Panc1 (cell line): Measurements from ENCODE around the gene DGKG. TPM values are rescaled to one million over a fixed set of nuclear protein-coding genes. Genes with fewer than 3 reads are reported as not detected.

Source experiments
- ATAC-seq: fragments of 200-7000 bp; cut with Tn5 transposase; 2 replicates; pipeline ENCODE4 v1.9.1; 2020; ENCODE audit warnings: mild to moderate bottlenecking, moderate library complexity
- BruUV-seq: library from RNA; stranded (reverse); fragments of 400-500 nt; replicated peaks from 2 replicates; lab custom pipeline; 2021; lab: Mats Ljungman, UMichigan
- CTCF ChIA-PET: fragments of 300-600 bp; sonication (Branson Sonifier 250); formaldehyde crosslinking; loops from one replicate; lab custom pipeline; 2022; ENCODE audit warnings: antibody characterized with exemption; lab: Charles Lee
- POLR2A ChIA-PET: fragments of 300-600 bp; sonication (Branson Sonifier 250); formaldehyde crosslinking; loops from one replicate; lab custom pipeline; 2022; ENCODE audit warnings: antibody characterized with exemption; lab: Charles Lee
- DNase-seq: peaks from one replicate; pipeline ENCODE4 v3.0.0-alpha.2; 2010; ENCODE audit warnings: low read depth, low spot score
- H3K27ac ChIP-seq: 2 replicates; pipeline ENCODE4 v1.5.1; 2011; ENCODE audit warnings: mild to moderate bottlenecking, low read length, inconsistent platforms
- H3K27me3 ChIP-seq: fragments of 200-500 bp; sonication (Bioruptor generic); 2 replicates; pipeline ENCODE4 v1.6.0; 2014; ENCODE audit warnings: low read length, inconsistent platforms; ENCODE audit not compliant: control insufficient read depth, insufficient read depth
- H3K36me3 ChIP-seq: fragments of 200-500 bp; sonication (Bioruptor generic); 2 replicates; pipeline ENCODE4 v1.5.1; 2014; ENCODE audit warnings: inconsistent platforms, mild to moderate bottlenecking, low read length, moderate library complexity; ENCODE audit not compliant: control insufficient read depth, insufficient read depth
- H3K4me1 ChIP-seq: 2 replicates; pipeline ENCODE4 v1.5.1; 2011; ENCODE audit warnings: inconsistent platforms, mild to moderate bottlenecking, low read length, moderate library complexity; ENCODE audit not compliant: control insufficient read depth, insufficient read depth
- H3K4me3 ChIP-seq, 2 experiments: 2 replicates each; pipeline ENCODE4 v1.5.1; 2011 to 2012; ENCODE audit warnings: low read depth in 2 of 2, low read length in 2 of 2, mild to moderate bottlenecking in 2 of 2, inconsistent platforms in 1 of 2, moderate library complexity in 1 of 2
- H3K9me3 ChIP-seq: fragments of 200-500 bp; sonication (Bioruptor generic); 2 replicates; pipeline ENCODE4 v1.5.1; 2014; ENCODE audit warnings: low read depth, mild to moderate bottlenecking, inconsistent platforms, low read length, moderate library complexity; ENCODE audit not compliant: control insufficient read depth, insufficient read depth
- POLR2AphosphoS5 ChIP-seq: IDR thresholded peaks from 2 replicates; pipeline ENCODE4 v1.6.1; 2012; ENCODE audit warnings: mild to moderate bottlenecking, low read depth, low read length, moderate library complexity
- SIN3A ChIP-seq: IDR thresholded peaks from 2 replicates; pipeline ENCODE4 v1.6.1; 2012; ENCODE audit warnings: low read depth, mild to moderate bottlenecking, low read length, moderate library complexity, borderline replicate concordance; ENCODE audit not compliant: insufficient read depth
- TCF7L2 ChIP-seq: IDR thresholded peaks from 2 replicates; pipeline ENCODE4 v1.6.1; 2011; ENCODE audit warnings: mild to moderate bottlenecking, low read depth, low read length, inconsistent platforms
- in situ Hi-C: cut with HindIII; loops from 2 replicates; pipeline ENCODE4 v1.10.0; 2016; ENCODE audit warnings: low sequenced_read_pairs, low pct_unique_long_range_greater_than_20kb
- intact Hi-C: fragments of 100-400 bp; cut with micrococcal nuclease; formaldehyde crosslinking; loops from one replicate; pipeline ENCODE4 v1.10.0; 2022; ENCODE audit not compliant: unreplicated experiment
- total RNA-seq: library from RNA; stranded (reverse); gene quantifications from one replicate; pipeline ENCODE4 v1.2.1, GENCODE V29; 2021; ENCODE audit not compliant: unreplicated experiment
- TF ChIP-seq, protein P1 (sequence below), 2 experiments: IDR thresholded peaks; 2 replicates each; pipeline ENCODE4 v1.6.1; 2011 to 2012; ENCODE audit warnings: low read depth in 2 of 2, control low read depth in 1 of 2, low read length in 1 of 2, mild to moderate bottlenecking in 1 of 2, moderate library complexity in 1 of 2; ENCODE audit not compliant: insufficient read depth in 1 of 2
- TF ChIP-seq, protein P2 (sequence below): fragments of 450-650 bp; IDR thresholded peaks from 2 replicates; pipeline ENCODE4 v1.5.1; 2017; ENCODE audit warnings: mild to moderate bottlenecking

Gene DGKG
- total RNA-seq, 1 experiment from 2014 or later = 0.46 TPM

DNA sequence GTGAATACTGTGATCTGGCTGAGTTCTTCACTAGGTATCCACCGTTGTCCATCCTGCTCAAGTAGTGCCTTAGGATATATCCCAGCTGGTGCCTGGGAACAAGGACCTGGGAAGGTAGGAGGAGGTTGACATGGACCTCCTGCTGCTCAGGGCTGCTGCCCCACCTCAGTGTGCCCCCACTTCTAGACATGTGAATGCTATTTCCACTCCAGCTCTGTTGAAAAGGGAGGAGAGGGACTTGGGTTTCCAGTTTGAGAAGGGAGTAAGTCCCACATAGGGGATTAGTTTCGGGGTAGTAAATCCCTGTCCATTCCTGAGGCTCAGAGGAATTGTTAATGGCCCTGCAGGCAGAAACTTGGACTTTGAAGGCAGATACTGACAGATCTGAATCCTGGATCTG lies 220.2 kb downstream of the DGKG start:
- Histone ChIP-seq H3K4me1 (no peaks in the 10 kb centered on the region), H3K4me3 (no peak overlapping the region), H3K9me3 (no peaks in the 10 kb centered on the region), H3K27me3 (peaks cover 2% of the 10 kb centered on the region), H3K36me3 (no peaks in the 10 kb centered on the region), H3K27ac (no peak overlapping the region)
- ATAC-seq = no peak
- ChIA-PET CTCF (no interaction called here), POLR2A (no interaction called here)
- in situ Hi-C loops = no loop called here
- intact Hi-C loops = no loop called here
- TF ChIP-seq TCF7L2 = no peak
- no peak for TF ChIP-seq SIN3A
- TF ChIP-seq, protein P1, sequence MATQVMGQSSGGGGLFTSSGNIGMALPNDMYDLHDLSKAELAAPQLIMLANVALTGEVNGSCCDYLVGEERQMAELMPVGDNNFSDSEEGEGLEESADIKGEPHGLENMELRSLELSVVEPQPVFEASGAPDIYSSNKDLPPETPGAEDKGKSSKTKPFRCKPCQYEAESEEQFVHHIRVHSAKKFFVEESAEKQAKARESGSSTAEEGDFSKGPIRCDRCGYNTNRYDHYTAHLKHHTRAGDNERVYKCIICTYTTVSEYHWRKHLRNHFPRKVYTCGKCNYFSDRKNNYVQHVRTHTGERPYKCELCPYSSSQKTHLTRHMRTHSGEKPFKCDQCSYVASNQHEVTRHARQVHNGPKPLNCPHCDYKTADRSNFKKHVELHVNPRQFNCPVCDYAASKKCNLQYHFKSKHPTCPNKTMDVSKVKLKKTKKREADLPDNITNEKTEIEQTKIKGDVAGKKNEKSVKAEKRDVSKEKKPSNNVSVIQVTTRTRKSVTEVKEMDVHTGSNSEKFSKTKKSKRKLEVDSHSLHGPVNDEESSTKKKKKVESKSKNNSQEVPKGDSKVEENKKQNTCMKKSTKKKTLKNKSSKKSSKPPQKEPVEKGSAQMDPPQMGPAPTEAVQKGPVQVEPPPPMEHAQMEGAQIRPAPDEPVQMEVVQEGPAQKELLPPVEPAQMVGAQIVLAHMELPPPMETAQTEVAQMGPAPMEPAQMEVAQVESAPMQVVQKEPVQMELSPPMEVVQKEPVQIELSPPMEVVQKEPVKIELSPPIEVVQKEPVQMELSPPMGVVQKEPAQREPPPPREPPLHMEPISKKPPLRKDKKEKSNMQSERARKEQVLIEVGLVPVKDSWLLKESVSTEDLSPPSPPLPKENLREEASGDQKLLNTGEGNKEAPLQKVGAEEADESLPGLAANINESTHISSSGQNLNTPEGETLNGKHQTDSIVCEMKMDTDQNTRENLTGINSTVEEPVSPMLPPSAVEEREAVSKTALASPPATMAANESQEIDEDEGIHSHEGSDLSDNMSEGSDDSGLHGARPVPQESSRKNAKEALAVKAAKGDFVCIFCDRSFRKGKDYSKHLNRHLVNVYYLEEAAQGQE (IDR thresholded peaks at IDR 0.05; ENCODE audit: insufficient read depth in 1 of 2, low read depth in 2 of 2, low read length in 1 of 2) = no peak
- TF ChIP-seq, protein P2, sequence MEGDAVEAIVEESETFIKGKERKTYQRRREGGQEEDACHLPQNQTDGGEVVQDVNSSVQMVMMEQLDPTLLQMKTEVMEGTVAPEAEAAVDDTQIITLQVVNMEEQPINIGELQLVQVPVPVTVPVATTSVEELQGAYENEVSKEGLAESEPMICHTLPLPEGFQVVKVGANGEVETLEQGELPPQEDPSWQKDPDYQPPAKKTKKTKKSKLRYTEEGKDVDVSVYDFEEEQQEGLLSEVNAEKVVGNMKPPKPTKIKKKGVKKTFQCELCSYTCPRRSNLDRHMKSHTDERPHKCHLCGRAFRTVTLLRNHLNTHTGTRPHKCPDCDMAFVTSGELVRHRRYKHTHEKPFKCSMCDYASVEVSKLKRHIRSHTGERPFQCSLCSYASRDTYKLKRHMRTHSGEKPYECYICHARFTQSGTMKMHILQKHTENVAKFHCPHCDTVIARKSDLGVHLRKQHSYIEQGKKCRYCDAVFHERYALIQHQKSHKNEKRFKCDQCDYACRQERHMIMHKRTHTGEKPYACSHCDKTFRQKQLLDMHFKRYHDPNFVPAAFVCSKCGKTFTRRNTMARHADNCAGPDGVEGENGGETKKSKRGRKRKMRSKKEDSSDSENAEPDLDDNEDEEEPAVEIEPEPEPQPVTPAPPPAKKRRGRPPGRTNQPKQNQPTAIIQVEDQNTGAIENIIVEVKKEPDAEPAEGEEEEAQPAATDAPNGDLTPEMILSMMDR = no peak
- TF ChIP-seq POLR2AphosphoS5 = no peak
- no TSS peak for BruUV-seq
- no peak for DNase-seq

DNA sequence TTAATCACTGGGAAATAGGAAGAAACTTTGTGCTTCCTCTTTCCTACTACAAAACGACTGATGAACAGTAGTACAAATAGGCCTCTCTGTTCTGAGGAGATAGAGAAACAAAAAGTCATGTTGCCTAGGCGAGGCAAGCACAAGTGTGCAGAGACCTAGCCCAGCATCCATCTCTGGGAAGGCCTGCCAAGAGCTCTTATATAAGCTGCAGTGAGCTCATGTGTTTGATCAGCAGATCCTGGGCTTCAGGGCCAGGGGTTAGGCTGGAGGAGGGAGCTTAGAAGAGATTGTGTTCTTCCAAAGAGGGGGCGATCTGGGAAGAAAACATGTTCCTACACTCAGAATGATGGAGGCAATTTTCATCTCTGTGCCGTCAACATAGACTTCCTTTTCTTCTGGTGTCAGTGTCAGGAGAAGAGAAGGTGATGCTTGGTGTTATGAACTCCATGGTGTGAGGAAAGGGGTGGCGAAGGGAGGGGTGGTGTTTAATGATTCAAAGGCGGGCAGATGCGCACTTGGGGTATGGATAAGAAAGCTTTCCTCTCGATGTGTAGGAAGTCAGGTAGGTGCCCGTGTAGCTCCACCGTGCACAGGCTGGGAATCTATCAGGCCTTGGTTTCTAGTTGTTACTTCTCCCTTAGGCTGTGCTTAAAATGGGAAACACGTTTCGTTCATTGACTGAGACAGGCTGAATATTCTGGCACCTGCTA lies 223.6 kb downstream of the DGKG start:
- ATAC-seq (no peak), DNase-seq (no peak)
- BruUV-seq = no TSS peak
- intact Hi-C loops (no loop called here), in situ Hi-C loops (no loop called here)
- no peaks in the 10 kb centered on the region for H3K9me3 ChIP-seq
- ChIA-PET CTCF (no interaction called here), POLR2A (interaction anchor here (0.6 kb wide), 1 partner anchor 159 kb away, joined by 5 read pairs; no protein-coding TSS in a partner anchor)
- H3K36me3 ChIP-seq = no peaks in the 10 kb centered on the region
- peaks cover 2% of the 10 kb centered on the region; the same call in 1 of the 2 replicates for H3K27me3 ChIP-seq
- H3K4me1 ChIP-seq = no peaks in the 10 kb centered on the region
- no peak overlapping the region for H3K4me3 ChIP-seq
- H3K27ac ChIP-seq = no peak overlapping the region
- no peak for TF ChIP-seq TCF7L2
- TF ChIP-seq SIN3A = no peak
- no peak for TF ChIP-seq POLR2AphosphoS5
- TF ChIP-seq, protein P1 (IDR thresholded peaks at IDR 0.05; ENCODE audit: insufficient read depth in 1 of 2, low read depth in 2 of 2, low read length in 1 of 2) = no peak
- TF ChIP-seq, protein P2 = no peak
